ENCODE results near the gene OTOGL.

Gene OTOGL

GRCh38 chr12:80107221-80107620, 7.9 kb downstream of the OTOGL start:
- no peak overlapping the region for H3K4me3 ChIP-seq (ENCODE audit: low read depth, low read length, poor library complexity, severe bottlenecking)
- H4K20me1 ChIP-seq (ENCODE audit: insufficient read depth, low read length): no peaks in the 10 kb centered on the region
- no peaks in the 10 kb centered on the region for H3K79me2 ChIP-seq (ENCODE audit: insufficient read depth, low read length)
- TF ChIP-seq EZH2 (IDR thresholded peaks at IDR 0.05; ENCODE audit: borderline replicate concordance, low read length): no peak
- TF ChIP-seq CTCF (IDR thresholded peaks at IDR 0.05; ENCODE audit: low read length): no peak
- H3K9ac ChIP-seq (ENCODE audit: low read length): no peak overlapping the region
- no peaks in the 10 kb centered on the region for H3K4me1 ChIP-seq (ENCODE audit: insufficient read depth, low read length, severe bottlenecking)
- H3F3A ChIP-seq (ENCODE audit: insufficient read depth, low read length): no peaks in the 10 kb centered on the region
- no peaks in the 10 kb centered on the region for H3K9me3 ChIP-seq (ENCODE audit: low read length)
- H3K27me3 ChIP-seq (ENCODE audit: insufficient read depth, low read length): no peaks in the 10 kb centered on the region
- H3K36me3 ChIP-seq (ENCODE audit: insufficient read depth, low read length): no peaks in the 10 kb centered on the region
- no peak overlapping the region for H3K27ac ChIP-seq (ENCODE audit: low read depth, low read length, poor library complexity, severe bottlenecking)
- H3K9me2 ChIP-seq (ENCODE audit: low read depth, low read length): no peaks in the 10 kb centered on the region
- H2AFZ ChIP-seq (ENCODE audit: low read length): no peak overlapping the region
- H3K4me2 ChIP-seq (ENCODE audit: low read length): no peak overlapping the region

- no peak overlapping the region for H2AFZ ChIP-seq (ENCODE audit: low read length)
- H3K27ac ChIP-seq (ENCODE audit: low read depth, low read length, poor library complexity, severe bottlenecking): no peak overlapping the region
- H3K4me2 ChIP-seq (ENCODE audit: low read length): no peak overlapping the region
- H3K9me2 ChIP-seq (ENCODE audit: low read depth, low read length): no peaks in the 10 kb centered on the region
- no peaks in the 10 kb centered on the region for H4K20me1 ChIP-seq (ENCODE audit: insufficient read depth, low read length)
- H3K27me3 ChIP-seq (ENCODE audit: insufficient read depth, low read length): no peaks in the 10 kb centered on the region
- TF ChIP-seq EZH2 (IDR thresholded peaks at IDR 0.05; ENCODE audit: borderline replicate concordance, low read length): no peak
- TF ChIP-seq CTCF (IDR thresholded peaks at IDR 0.05; ENCODE audit: low read length): no peak
- no peak overlapping the region for H3K9ac ChIP-seq (ENCODE audit: low read length)
- no peaks in the 10 kb centered on the region for H3K79me2 ChIP-seq (ENCODE audit: insufficient read depth, low read length)
- no peaks in the 10 kb centered on the region for H3K9me3 ChIP-seq (ENCODE audit: low read length)
- no peak overlapping the region for H3K4me3 ChIP-seq (ENCODE audit: low read depth, low read length, poor library complexity, severe bottlenecking)
- no peaks in the 10 kb centered on the region for H3K4me1 ChIP-seq (ENCODE audit: insufficient read depth, low read length, severe bottlenecking)
- H3K36me3 ChIP-seq (ENCODE audit: insufficient read depth, low read length): no peaks in the 10 kb centered on the region
- no peaks in the 10 kb centered on the region for H3F3A ChIP-seq (ENCODE audit: insufficient read depth, low read length)
Measured at GRCh38 chr12:80116735-80117134, 17.4 kb downstream of the OTOGL start.

- Histone ChIP-seq H3F3A (ENCODE audit: insufficient read depth, low read length) (no peaks in the 10 kb centered on the region), H3K79me2 (ENCODE audit: insufficient read depth, low read length) (no peaks in the 10 kb centered on the region), H3K9me3 (ENCODE audit: low read length) (no peaks in the 10 kb centered on the region), H3K4me3 (ENCODE audit: low read depth, low read length, poor library complexity, severe bottlenecking) (no peak overlapping the region), H3K36me3 (ENCODE audit: insufficient read depth, low read length) (no peaks in the 10 kb centered on the region), H3K4me2 (ENCODE audit: low read length) (no peak overlapping the region), H4K20me1 (ENCODE audit: insufficient read depth, low read length) (no peaks in the 10 kb centered on the region), H3K27ac (ENCODE audit: low read depth, low read length, poor library complexity, severe bottlenecking) (no peak overlapping the region), H3K4me1 (ENCODE audit: insufficient read depth, low read length, severe bottlenecking) (no peaks in the 10 kb centered on the region), H3K27me3 (ENCODE audit: insufficient read depth, low read length) (no peaks in the 10 kb centered on the region), H3K9ac (ENCODE audit: low read length) (no peak overlapping the region), H3K9me2 (ENCODE audit: low read depth, low read length) (no peaks in the 10 kb centered on the region), H2AFZ (ENCODE audit: low read length) (no peak overlapping the region)
- TF ChIP-seq EZH2 (IDR thresholded peaks at IDR 0.05; ENCODE audit: borderline replicate concordance, low read length) (no peak), CTCF (IDR thresholded peaks at IDR 0.05; ENCODE audit: low read length) (no peak)
Measured at GRCh38 chr12:80118565-80119324, 19.4 kb downstream of the OTOGL start.
